Stimulated activated naive CD8-positive, alpha-beta T cell treated with anti-CD3 and anti-CD28 coated beads, Interleukin-15, amount 100 ng/mL, for 72 hours (primary cell): ENCODE results near the gene STAB1.

Experiments
- ATAC-seq: fragments of 150-1000 bp; cut with Tn5 transposase; 2 replicates; pipeline ENCODE4 v1.10.0; 2021; ENCODE audit warnings: mild to moderate bottlenecking, moderate library complexity
- DNase-seq, 2 donors: peaks; one replicate each; pipeline ENCODE4 v3.0.0; 2021 to 2022
- H3K27ac Mint-ChIP-seq, 2 donors: one replicate each; pipeline ENCODE4 v1.8.0; 2022; ENCODE audit warnings: mild to moderate bottlenecking in 2 of 2, mixed read lengths in 2 of 2, moderate library complexity in 2 of 2
- H3K27me3 Mint-ChIP-seq: one replicate; pipeline ENCODE4 v1.8.0; 2022; ENCODE audit warnings: mixed read lengths
- H3K4me1 Mint-ChIP-seq: one replicate; pipeline ENCODE4 v1.8.0; 2022; ENCODE audit warnings: mild to moderate bottlenecking, mixed read lengths
- H3K4me3 Mint-ChIP-seq, 2 donors: one replicate each; pipeline ENCODE4 v1.8.0; 2022; ENCODE audit warnings: mild to moderate bottlenecking in 2 of 2, mixed read lengths in 2 of 2, moderate library complexity in 1 of 2
- H3K9me3 Mint-ChIP-seq, 2 donors: one replicate each; pipeline ENCODE4 v1.8.0; 2022; ENCODE audit warnings: mixed read lengths in 2 of 2

The STAB1 gene

DNA sequence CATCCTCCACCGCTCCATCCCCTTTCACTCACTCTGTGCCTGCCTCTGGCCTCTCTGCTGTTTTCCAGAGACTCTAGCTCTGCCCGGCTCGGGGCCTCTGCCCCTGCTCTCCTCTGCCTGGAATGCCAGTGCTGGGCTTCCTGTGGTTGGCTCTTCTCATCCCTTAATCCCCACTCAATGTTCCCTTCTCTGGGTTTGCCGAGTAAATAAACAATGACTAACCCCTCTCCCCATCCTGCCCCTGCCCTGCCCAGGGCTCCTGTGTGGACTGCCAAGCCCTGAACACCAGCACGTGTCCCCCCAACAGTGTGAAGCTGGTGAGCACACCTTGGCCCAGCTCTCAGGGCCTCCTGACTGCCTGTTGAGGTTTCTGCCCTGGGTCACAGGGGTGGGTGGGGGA, 12.2 kb downstream of the STAB1 start:
- no peak for ATAC-seq
- H3K4me3 Mint-ChIP-seq = no peak overlapping the region
- peak overlapping the region in 1 of 2 donors; percentile 85 for H3K27ac Mint-ChIP-seq
- DNase-seq = no peak
- no peaks in the 10 kb centered on the region for H3K4me1 Mint-ChIP-seq
- no peaks in the 10 kb centered on the region for H3K9me3 Mint-ChIP-seq
- no peaks in the 10 kb centered on the region for H3K27me3 Mint-ChIP-seq

DNA sequence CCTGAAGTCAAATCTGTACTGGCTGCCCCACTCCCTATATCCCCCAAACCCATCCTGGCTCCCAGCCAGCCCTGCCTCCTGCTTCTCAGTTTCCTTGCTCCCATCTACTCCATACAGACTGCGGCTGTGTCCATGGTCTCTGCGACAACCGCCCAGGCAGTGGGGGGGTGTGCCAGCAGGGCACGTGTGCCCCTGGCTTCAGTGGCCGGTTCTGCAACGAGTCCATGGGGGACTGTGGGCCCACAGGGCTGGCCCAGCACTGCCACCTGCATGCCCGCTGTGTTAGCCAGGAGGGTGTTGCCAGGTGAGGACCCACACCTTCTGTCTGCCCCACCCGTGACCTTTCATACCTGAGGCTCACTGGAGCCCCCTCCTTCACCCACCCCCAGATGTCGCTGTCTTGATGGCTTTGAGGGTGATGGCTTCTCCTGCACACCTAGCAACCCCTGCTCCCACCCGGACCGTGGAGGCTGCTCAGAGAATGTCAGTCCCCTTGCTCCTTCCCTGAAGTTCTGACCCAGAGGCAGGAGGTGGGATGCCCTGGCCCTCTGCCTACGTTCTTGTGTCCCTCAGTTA, 14.7 kb downstream of the STAB1 start:
- Mint-ChIP-seq H3K4me3 (no peak overlapping the region), H3K27ac (no peak overlapping the region), H3K4me1 (no peaks in the 10 kb centered on the region), H3K9me3 (no peaks in the 10 kb centered on the region), H3K27me3 (no peaks in the 10 kb centered on the region)
- ATAC-seq (no peak), DNase-seq (no peak)

DNA sequence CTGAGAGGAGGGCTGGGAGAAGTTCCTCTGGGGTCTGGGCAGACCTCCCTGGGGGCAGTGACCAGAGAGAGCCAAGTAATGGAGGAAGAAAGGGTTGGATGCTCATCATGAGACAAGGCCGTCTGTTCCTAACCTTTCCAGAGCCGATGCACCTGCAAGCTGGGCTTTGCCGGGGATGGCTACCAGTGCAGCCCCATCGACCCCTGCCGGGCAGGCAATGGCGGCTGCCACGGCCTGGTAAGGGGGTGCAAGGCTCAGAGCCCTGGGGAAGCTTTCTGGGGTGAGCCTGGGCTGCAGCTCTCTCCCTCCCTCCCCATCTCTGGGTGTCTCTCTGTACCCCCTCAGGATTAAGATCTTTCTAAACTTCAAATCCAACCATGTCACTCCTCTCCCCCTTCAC, 16.4 kb downstream of the STAB1 start:
- DNase-seq = no peak
- Mint-ChIP-seq H3K4me3 (no peak overlapping the region), H3K9me3 (no peaks in the 10 kb centered on the region), H3K27me3 (no peaks in the 10 kb centered on the region), H3K27ac (no peak overlapping the region), H3K4me1 (no peaks in the 10 kb centered on the region)
- no peak for ATAC-seq

DNA sequence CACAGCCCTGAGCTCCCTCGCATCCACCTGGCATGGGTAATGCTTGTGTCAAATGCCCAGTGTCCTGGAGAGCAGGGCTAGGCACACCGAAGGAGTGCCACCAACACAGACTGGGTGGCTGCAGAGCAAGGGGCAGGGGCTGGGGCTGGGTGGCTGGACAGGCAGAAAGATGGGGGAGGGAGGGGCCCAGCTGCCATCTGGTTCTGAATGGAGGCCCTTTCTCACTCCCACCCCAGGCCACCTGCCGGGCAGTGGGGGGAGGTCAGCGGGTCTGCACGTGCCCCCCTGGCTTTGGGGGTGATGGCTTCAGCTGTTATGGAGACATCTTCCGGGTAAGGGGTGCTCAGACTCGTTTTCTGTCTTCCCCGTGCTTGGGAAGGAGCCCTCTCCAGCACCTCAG, 17.0 kb downstream of the STAB1 start:
- H3K27me3 Mint-ChIP-seq = no peaks in the 10 kb centered on the region
- H3K4me1 Mint-ChIP-seq = no peaks in the 10 kb centered on the region
- H3K9me3 Mint-ChIP-seq = no peaks in the 10 kb centered on the region
- H3K4me3 Mint-ChIP-seq = no peak overlapping the region
- no peak for DNase-seq
- no peak for ATAC-seq
- H3K27ac Mint-ChIP-seq = no peak overlapping the region

DNA sequence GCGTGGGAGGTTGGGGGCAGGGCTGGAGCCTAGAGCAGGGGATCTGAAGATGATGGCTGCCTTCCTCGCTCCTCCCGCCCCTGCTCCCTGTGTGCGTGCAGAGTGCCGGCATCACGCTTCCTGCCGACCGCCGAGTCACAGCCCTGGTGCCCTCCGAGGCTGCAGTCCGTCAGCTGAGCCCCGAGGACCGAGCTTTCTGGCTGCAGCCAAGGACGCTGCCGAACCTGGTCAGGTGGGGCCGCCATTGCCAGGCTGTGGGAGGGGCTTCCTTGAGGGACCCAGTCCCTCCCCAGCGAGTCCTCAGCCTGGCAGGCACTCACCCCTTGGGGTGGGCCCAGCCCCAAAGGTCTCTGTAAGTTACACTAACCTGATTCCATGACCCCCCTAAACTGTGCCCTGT, 17.6 kb downstream of the STAB1 start:
- DNase-seq = no peak
- H3K9me3 Mint-ChIP-seq = no peaks in the 10 kb centered on the region
- no peak overlapping the region for H3K27ac Mint-ChIP-seq
- H3K4me3 Mint-ChIP-seq = no peak overlapping the region
- no peaks in the 10 kb centered on the region for H3K27me3 Mint-ChIP-seq
- no peaks in the 10 kb centered on the region for H3K4me1 Mint-ChIP-seq
- no peak for ATAC-seq

DNA sequence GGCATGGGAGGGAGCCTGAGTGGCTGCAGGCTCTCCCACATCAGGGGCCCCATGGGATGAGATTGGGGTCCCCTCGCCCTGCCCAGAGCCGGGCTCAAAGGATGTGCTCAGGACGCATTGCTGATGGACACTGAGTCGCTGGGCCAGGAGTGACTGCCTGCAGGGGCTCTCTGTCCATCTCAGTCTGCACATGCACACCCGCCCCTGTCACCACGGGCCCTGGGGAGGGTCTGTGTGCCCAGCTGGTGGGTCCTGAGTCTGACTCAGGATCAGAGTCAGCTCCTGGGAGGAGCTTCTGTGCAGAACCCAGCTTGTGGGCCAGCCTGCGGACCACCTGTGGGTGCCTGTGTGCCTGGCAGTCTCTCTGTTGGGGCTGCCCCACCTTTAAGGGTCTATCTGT, 18.1 kb downstream of the STAB1 start:
- Mint-ChIP-seq H3K9me3 (no peaks in the 10 kb centered on the region), H3K4me3 (no peak overlapping the region), H3K27ac (no peak overlapping the region), H3K4me1 (no peaks in the 10 kb centered on the region), H3K27me3 (no peaks in the 10 kb centered on the region)
- ATAC-seq (no peak), DNase-seq (no peak)

DNA sequence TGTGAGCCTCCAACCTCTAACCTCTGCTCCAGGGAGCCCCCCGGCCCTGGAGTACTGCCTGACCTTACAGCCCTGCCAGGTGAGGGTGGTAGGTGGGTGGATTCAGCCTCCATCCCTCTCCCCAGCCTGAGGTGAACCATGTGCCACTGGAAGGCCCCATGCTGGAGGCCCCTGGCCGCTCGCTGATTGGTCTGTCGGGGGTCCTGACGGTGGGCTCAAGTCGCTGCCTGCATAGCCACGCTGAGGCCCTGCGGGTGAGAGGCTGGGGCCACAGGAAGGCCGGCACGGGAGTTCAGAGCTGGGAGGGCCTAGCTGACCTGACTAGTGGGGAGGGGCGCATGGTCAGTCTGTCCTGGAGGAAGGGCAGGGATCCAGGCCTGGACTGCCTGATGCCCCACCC, 19.4 kb downstream of the STAB1 start:
- Mint-ChIP-seq H3K4me3 (no peak overlapping the region), H3K9me3 (no peaks in the 10 kb centered on the region), H3K27ac (no peak overlapping the region), H3K4me1 (no peaks in the 10 kb centered on the region), H3K27me3 (no peaks in the 10 kb centered on the region)
- DNase-seq (no peak), ATAC-seq (no peak)

DNA sequence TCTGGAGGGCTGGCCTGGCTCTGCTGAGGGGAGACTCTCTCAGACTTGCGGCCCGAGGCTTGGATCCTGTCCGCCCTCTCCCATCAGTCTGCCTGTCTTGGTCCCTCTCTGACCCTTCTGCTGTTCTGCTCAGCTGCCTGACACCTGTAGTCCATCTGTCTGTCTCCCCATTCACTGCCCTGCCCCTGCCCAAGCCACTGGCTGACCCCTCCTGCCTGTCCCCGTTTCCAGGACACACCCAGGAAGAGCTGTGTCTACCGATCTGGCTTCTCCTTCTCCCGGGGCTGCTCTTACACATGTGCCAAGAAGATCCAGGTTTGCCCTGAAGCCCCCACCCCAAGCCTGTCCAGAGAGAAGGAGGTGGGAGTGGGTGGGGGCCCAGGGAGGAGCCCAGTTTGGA, 20.1 kb downstream of the STAB1 start:
- DNase-seq (no peak), ATAC-seq (no peak)
- H3K9me3 Mint-ChIP-seq = no peaks in the 10 kb centered on the region
- H3K27me3 Mint-ChIP-seq = no peaks in the 10 kb centered on the region
- H3K4me3 Mint-ChIP-seq = no peak overlapping the region
- peak overlapping the region in 1 of 2 donors; percentile 77 for H3K27ac Mint-ChIP-seq
- H3K4me1 Mint-ChIP-seq = no peaks in the 10 kb centered on the region

DNA sequence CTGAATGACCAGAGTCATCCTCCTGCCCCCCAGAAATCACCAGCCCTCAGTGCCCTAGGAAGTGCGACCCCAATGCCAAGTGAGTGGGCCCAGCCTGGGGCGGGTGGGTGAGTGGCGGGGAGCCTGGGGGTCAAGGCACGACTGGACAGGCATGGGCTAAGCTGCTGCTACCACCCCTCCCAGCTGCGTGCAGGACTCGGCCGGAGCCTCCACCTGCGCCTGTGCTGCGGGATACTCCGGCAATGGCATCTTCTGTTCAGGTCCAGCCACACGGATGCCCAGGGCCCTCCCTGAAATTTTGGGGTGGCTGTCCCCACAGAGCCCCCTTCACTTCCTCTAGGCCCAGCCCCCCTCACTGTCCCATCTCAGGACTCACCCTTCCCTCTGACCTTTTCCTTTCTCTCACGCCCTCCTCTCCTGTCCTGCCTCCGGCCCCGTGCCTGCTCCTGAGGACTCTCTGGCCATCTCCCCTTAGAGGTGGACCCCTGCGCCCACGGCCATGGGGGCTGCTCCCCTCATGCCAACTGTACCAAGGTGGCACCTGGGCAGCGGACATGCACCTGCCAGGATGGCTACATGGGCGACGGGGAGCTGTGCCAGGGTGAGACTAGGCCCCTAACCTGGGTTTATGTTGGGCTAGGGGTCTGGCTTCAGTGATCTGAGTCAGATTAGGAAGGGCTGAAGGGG, 21.5 kb downstream of the STAB1 start:
- no peak for DNase-seq
- ATAC-seq = no peak
- Mint-ChIP-seq H3K27me3 (no peaks in the 10 kb centered on the region), H3K27ac (no peak overlapping the region), H3K4me1 (no peaks in the 10 kb centered on the region), H3K9me3 (no peaks in the 10 kb centered on the region), H3K4me3 (no peak overlapping the region)

DNA sequence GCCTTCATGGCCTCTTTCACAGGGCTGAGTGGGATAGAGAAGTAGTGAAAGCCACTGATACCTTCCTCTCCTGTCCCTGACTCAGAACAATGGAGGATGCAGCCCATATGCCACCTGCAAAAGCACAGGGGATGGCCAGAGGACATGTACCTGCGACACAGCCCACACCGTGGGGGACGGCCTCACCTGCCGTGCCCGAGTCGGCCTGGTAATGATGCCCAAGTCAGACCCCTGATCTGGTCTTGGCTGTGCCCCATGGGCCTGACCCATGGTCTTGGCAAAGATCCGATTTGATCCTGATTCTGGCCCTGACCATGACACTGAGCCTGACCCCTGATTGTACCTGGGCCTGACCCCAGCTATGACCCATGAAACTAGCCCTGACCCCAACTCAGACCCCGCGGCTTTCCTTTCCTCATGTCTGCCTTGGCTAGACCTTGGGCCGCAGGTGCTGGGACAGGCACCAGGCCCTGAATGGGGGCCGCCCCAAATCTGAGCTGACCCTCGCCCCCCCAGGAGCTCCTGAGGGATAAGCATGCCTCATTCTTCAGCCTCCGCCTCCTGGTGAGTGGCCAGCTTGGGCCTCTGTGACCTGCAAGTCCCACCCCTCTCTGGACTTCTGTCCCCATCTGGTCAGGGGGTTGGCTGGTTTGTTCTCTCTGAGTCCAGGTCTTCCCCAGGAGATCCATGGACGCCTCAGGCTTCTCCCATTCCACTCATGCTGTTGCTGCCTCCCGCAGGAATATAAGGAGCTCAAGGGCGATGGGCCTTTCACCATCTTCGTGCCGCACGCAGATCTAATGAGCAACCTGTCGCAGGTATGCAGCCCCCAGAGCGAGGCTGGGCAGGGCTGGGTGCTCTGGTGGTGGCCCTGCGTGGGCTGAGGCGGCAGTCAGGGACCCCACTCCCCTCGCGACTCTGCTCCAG, 22.9 kb downstream of the STAB1 start:
- Mint-ChIP-seq H3K27me3 (no peaks in the 10 kb centered on the region), H3K9me3 (no peaks in the 10 kb centered on the region), H3K4me1 (no peaks in the 10 kb centered on the region), H3K4me3 (no peak overlapping the region), H3K27ac (no peak overlapping the region)
- no peak for ATAC-seq
- DNase-seq = no peak

DNA sequence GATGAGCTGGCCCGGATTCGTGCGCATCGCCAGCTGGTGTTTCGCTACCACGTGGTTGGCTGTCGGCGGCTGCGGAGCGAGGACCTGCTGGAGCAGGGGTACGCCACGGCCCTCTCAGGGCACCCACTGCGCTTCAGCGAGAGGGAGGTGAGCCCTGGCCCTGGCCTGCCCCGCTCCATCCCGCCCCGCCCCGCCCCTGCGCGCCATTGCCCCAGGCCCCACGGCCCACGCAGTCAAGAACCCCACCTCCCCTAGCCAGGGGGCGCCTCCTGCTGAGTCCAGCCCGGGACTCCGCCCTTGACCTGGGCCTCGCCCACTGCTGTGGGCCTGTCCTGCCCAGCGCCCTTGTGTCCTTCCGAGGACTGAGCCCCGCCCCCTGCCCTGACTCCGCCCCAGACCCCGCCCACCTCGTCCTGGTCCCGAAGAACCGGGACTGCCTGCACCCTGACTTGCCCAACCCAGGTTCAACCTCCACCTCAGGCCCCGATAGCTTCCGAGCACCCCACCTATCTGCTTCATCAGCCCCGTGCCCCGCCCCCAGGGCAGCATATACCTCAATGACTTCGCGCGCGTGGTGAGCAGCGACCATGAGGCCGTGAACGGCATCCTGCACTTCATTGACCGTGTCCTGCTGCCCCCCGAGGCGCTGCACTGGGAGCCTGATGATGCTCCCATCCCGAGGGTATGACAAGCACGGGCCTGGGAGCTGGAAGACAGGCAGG, 23.7 kb downstream of the STAB1 start:
- DNase-seq = no peak
- no peaks in the 10 kb centered on the region for H3K9me3 Mint-ChIP-seq
- H3K27ac Mint-ChIP-seq = no peak overlapping the region
- H3K27me3 Mint-ChIP-seq = no peaks in the 10 kb centered on the region
- peak; percentile 18 for ATAC-seq
- no peaks in the 10 kb centered on the region for H3K4me1 Mint-ChIP-seq
- H3K4me3 Mint-ChIP-seq = no peak overlapping the region

DNA sequence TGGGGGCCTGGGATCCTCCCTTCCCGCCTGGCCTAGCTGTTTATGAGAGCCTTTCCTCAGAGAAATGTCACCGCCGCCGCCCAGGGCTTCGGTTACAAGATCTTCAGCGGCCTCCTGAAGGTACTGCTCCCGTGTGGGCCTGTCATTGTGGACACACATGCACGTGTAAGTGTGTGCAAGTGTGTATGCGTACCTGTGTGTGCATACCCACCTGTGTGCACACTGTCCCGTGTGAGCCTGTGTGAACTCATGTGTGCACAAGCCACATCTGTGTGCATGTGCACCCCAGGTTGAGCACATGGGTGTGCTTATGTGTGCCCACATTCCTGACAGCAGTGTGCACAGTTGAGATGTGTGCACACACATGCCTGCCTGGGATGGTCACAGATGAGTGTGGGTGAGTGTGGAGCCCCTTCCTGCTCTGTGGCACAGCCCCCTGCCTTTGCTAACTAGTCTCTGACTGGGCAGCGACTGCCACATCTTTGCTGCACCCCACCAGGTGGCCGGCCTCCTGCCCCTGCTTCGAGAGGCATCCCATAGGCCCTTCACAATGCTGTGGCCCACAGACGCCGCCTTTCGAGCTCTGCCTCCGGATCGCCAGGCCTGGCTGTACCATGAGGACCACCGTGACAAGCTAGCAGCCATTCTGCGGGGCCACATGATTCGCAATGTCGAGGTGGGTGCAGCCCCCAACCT, 24.5 kb downstream of the STAB1 start:
- H3K27me3 Mint-ChIP-seq = no peaks in the 10 kb centered on the region
- H3K9me3 Mint-ChIP-seq = no peaks in the 10 kb centered on the region
- no peaks in the 10 kb centered on the region for H3K4me1 Mint-ChIP-seq
- no peak for DNase-seq
- ATAC-seq = no peak
- H3K27ac Mint-ChIP-seq = no peak overlapping the region
- H3K4me3 Mint-ChIP-seq = no peak overlapping the region

DNA sequence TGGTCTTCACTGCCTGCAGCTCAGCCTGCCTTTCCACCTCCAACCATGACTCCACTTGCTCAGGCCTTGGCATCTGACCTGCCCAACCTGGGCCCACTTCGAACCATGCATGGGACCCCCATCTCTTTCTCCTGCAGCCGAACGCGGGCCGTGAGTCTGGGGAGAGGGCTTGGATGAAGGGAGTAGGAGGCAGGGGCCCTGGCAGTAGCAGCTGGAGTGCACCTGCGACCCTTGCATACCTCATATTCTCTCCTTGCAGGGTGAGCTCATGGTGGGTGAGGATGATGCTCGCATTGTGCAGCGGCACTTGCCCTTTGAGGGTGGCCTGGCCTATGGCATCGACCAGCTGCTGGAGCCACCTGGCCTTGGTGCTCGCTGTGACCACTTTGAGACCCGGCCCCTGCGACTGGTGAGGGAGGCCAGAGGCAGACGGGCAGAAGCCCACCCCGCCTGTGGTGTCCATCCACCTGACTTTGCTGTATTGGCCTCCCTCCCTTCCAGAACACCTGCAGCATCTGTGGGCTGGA, 25.1 kb downstream of the STAB1 start:
- no peaks in the 10 kb centered on the region for H3K27me3 Mint-ChIP-seq
- DNase-seq (no peak), ATAC-seq (no peak)
- H3K4me3 Mint-ChIP-seq = no peak overlapping the region
- H3K4me1 Mint-ChIP-seq = no peaks in the 10 kb centered on the region
- H3K9me3 Mint-ChIP-seq = no peaks in the 10 kb centered on the region
- no peak overlapping the region for H3K27ac Mint-ChIP-seq

DNA sequence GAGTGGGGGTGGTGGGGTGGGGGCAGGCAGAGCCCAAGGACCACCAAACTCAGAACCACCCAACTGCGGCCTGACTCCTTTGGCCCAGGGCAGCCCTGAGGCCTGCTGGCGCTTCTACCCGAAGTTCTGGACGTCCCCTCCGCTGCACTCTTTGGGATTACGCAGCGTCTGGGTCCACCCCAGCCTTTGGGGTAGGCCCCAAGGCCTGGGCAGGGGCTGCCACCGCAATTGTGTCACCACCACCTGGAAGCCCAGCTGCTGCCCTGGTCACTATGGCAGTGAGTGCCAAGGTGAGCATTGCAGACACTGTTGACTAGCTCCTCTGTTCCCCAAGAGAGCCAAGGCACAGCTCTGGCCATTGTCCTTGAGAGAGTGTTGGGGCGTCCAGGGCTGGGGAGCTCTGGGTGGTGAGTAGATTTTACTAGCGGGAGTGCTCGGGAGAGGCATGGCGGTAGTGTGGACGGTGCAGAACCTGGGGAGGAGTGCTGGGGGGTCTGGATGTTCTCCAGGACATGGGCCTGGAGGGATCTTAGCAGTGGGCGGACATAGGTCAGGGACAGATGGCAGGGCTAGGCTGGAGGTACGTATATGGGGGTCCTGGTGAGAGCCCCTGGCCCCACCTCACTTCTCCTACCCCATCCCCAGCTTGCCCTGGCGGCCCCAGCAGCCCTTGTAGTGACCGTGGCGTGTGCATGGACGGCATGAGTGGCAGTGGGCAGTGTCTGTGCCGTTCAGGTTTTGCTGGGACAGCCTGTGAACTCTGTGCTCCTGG, 25.8 kb downstream of the STAB1 start:
- no peaks in the 10 kb centered on the region for H3K9me3 Mint-ChIP-seq
- H3K4me3 Mint-ChIP-seq = no peak overlapping the region
- ATAC-seq (no peak), DNase-seq (no peak)
- no peak overlapping the region for H3K27ac Mint-ChIP-seq
- no peaks in the 10 kb centered on the region for H3K4me1 Mint-ChIP-seq
- H3K27me3 Mint-ChIP-seq = no peaks in the 10 kb centered on the region

DNA sequence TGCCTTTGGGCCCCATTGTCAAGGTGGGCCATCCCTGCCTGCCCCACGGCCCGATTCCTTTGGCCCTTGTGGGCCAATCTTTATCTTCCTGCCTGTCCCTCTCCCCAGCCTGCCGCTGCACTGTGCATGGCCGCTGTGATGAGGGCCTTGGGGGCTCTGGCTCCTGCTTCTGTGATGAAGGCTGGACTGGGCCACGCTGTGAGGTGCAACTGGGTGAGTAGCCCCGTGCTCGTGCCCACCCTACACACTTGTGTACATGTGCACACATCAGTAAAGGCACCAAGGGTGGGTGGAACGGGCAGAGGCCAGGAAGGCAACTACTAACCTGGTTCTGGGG, 26.3 kb downstream of the STAB1 start:
- no peaks in the 10 kb centered on the region for H3K4me1 Mint-ChIP-seq
- no peaks in the 10 kb centered on the region for H3K27me3 Mint-ChIP-seq
- no peak overlapping the region for H3K4me3 Mint-ChIP-seq
- no peak overlapping the region for H3K27ac Mint-ChIP-seq
- no peaks in the 10 kb centered on the region for H3K9me3 Mint-ChIP-seq
- ATAC-seq = no peak
- no peak for DNase-seq
